MM.1S (cell line): ENCODE results near the gene MAGEA10.

Experiments used
- DNase-seq: peaks from one replicate; pipeline ENCODE4 v3.0.0-alpha.2; 2015
- H2AFZ ChIP-seq: fragments of 300-600 bp; sonication (generic); 2 replicates; pipeline ENCODE4 v1.6.0; 2016; ENCODE audit warnings: antibody characterized with exemption, low read length
- H3F3A ChIP-seq: fragments of 300-600 bp; sonication (generic); 2 replicates; pipeline ENCODE4 v1.6.1; 2016; ENCODE audit warnings: mild to moderate bottlenecking, antibody characterized with exemption, low read length, moderate library complexity, mixed read lengths; ENCODE audit not compliant: insufficient read depth
- H3K27ac ChIP-seq: fragments of 300-600 bp; sonication (generic); 2 replicates; pipeline ENCODE4 v1.5.1; 2016; ENCODE audit warnings: mild to moderate bottlenecking, low read length
- H3K27me3 ChIP-seq: fragments of 300-600 bp; sonication (generic); replicated peaks from 2 replicates; pipeline ENCODE4 v1.6.0; 2016; ENCODE audit warnings: low read length; ENCODE audit not compliant: insufficient read depth
- H3K36me3 ChIP-seq: fragments of 300-600 bp; sonication (generic); replicated peaks from 2 replicates; pipeline ENCODE4 v1.6.1; 2016; ENCODE audit warnings: mild to moderate bottlenecking, low read length, mixed read lengths; ENCODE audit not compliant: insufficient read depth
- H3K4me1 ChIP-seq: fragments of 300-600 bp; sonication (generic); 2 replicates; pipeline ENCODE4 v1.6.1; 2016; ENCODE audit warnings: low read length, mixed read lengths
- H3K4me2 ChIP-seq: fragments of 300-600 bp; sonication (generic); 2 replicates; pipeline ENCODE4 v1.6.0; 2016; ENCODE audit warnings: low read depth, low read length
- H3K4me3 ChIP-seq: fragments of 300-600 bp; sonication (generic); 2 replicates; pipeline ENCODE4 v1.5.1; 2016; ENCODE audit warnings: low read length, mixed read lengths
- H3K79me2 ChIP-seq: fragments of 300-600 bp; sonication (generic); 2 replicates; pipeline ENCODE4 v1.6.1; 2016; ENCODE audit warnings: mixed run types, low read length, mixed read lengths
- H3K9ac ChIP-seq: fragments of 300-600 bp; sonication (generic); 2 replicates; pipeline ENCODE4 v1.6.1; 2016; ENCODE audit warnings: low read length, mixed read lengths
- H3K9me2 ChIP-seq: fragments of 300-600 bp; sonication (generic); replicated peaks from 2 replicates; pipeline ENCODE4 v1.6.1; 2016; ENCODE audit warnings: mild to moderate bottlenecking, low read length, mixed read lengths; ENCODE audit not compliant: insufficient read depth
- H3K9me3 ChIP-seq: fragments of 300-600 bp; sonication (generic); replicated peaks from 2 replicates; pipeline ENCODE4 v1.6.1; 2016; ENCODE audit warnings: mild to moderate bottlenecking, low read length, mixed read lengths; ENCODE audit not compliant: insufficient read depth
- H4K20me1 ChIP-seq: fragments of 300-600 bp; sonication (generic); 2 replicates; pipeline ENCODE4 v1.6.1; 2016; ENCODE audit warnings: mild to moderate bottlenecking, low read length, moderate library complexity, mixed read lengths; ENCODE audit not compliant: insufficient read depth
- EZH2 ChIP-seq: fragments of 300-600 bp; sonication (generic); optimal IDR thresholded peaks from 2 replicates; pipeline ENCODE3; 2017; ENCODE audit warnings: low read depth, mild to moderate bottlenecking, antibody characterized with exemption, low read length, mixed read lengths
- EZH2phosphoT487 ChIP-seq: fragments of 300-600 bp; sonication (generic); IDR thresholded peaks from 2 replicates; pipeline ENCODE4 v1.6.1; 2018; ENCODE audit warnings: antibody characterized with exemption, low read length
- TF ChIP-seq, protein P1 (sequence below): fragments of 300-600 bp; sonication (generic); IDR thresholded peaks from 2 replicates; pipeline ENCODE4 v1.5.1; 2016; ENCODE audit warnings: antibody characterized with exemption, low read length, mixed read lengths

MAGEA10 gene

DNA sequence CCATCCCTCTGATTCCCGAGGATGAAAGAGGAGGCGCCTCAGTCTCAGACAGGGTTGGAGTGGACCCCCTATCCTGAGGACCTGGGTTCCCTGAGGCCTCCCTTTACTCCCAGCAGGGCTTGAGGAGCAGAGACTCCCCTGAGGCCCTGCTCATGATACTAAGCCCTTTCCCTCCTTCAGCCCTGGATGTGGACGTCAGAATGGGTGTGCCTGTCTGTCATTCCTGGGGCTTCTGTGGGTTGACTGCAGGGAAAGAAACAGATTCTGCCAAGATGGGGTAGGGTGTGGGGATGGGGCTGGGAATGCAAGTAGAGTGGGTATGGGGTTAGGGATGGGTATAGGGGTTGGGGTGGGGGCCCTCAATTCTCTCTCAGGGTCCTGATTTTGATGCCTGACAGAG lies 21.1 kb downstream of the MAGEA10 start:
- Histone ChIP-seq H3K4me1 (no peaks in the 10 kb centered on the region), H3K9me3 (no peaks in the 10 kb centered on the region), H3K9ac (no peak overlapping the region), H3F3A (no peaks in the 10 kb centered on the region), H3K9me2 (no peaks in the 10 kb centered on the region), H3K27me3 (no peaks in the 10 kb centered on the region), H3K79me2 (no peaks in the 10 kb centered on the region), H3K4me2 (no peak overlapping the region), H4K20me1 (no peaks in the 10 kb centered on the region), H3K36me3 (no peaks in the 10 kb centered on the region), H3K4me3 (no peak overlapping the region), H2AFZ (no peak overlapping the region), H3K27ac (no peak overlapping the region)
- TF ChIP-seq EZH2phosphoT487 (no peak), EZH2 (no peak)
- TF ChIP-seq, protein P1, sequence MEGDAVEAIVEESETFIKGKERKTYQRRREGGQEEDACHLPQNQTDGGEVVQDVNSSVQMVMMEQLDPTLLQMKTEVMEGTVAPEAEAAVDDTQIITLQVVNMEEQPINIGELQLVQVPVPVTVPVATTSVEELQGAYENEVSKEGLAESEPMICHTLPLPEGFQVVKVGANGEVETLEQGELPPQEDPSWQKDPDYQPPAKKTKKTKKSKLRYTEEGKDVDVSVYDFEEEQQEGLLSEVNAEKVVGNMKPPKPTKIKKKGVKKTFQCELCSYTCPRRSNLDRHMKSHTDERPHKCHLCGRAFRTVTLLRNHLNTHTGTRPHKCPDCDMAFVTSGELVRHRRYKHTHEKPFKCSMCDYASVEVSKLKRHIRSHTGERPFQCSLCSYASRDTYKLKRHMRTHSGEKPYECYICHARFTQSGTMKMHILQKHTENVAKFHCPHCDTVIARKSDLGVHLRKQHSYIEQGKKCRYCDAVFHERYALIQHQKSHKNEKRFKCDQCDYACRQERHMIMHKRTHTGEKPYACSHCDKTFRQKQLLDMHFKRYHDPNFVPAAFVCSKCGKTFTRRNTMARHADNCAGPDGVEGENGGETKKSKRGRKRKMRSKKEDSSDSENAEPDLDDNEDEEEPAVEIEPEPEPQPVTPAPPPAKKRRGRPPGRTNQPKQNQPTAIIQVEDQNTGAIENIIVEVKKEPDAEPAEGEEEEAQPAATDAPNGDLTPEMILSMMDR: no peak
- DNase-seq: no peak

DNA sequence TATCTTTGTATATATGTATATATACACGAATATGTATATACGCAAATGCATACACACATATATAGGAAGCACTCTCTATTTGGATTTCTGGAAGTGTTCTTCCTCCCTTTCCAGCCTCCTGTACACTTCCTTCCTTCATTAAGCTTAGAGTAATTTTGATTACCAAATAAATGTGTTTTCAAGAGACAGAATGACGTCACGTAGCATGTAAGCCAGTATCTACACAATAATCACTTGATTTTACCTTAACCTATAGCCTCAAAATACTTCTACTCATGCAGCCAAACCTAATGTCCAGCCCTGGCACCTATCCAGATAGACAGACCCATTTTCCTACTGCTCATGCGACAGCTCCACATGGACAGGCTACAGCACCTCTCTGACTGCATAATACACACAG lies 29.9 kb downstream of the MAGEA10 start:
- no peaks in the 10 kb centered on the region for H4K20me1 ChIP-seq
- no peak overlapping the region for H3K4me3 ChIP-seq
- H3K9me3 ChIP-seq: no peaks in the 10 kb centered on the region
- H3F3A ChIP-seq: no peaks in the 10 kb centered on the region
- no peaks in the 10 kb centered on the region for H3K4me1 ChIP-seq
- H3K9me2 ChIP-seq: no peaks in the 10 kb centered on the region
- no peak for DNase-seq
- no peak overlapping the region for H2AFZ ChIP-seq
- no peaks in the 10 kb centered on the region for H3K36me3 ChIP-seq
- TF ChIP-seq EZH2 (no peak), EZH2phosphoT487 (no peak)
- TF ChIP-seq, protein P1: no peak
- H3K27ac ChIP-seq: no peak overlapping the region
- no peak overlapping the region for H3K4me2 ChIP-seq
- no peaks in the 10 kb centered on the region for H3K79me2 ChIP-seq
- H3K9ac ChIP-seq: no peak overlapping the region
- H3K27me3 ChIP-seq: no peaks in the 10 kb centered on the region

DNA sequence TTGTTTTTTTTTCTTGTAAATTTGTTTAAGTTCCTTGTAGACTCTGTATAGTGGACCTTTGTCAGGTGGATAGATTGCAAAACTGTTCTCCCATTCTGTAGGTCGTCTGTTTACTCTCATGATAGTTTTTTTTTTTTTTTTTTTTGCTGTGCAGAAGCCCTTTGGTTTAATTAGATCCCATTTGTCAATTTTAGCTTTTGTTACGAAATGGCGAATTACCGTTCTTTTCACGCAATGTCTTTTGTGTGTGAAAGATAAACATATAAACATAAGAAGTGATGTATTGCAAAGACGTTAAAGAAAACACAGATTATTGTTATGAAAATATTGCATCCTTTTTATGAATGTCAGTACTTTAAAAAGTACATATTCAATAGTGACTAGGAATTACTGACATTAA lies 34.5 kb downstream of the MAGEA10 start:
- no peaks in the 10 kb centered on the region for H3K4me1 ChIP-seq
- no peak overlapping the region for H3K27ac ChIP-seq
- no peaks in the 10 kb centered on the region for H3K79me2 ChIP-seq
- DNase-seq: no peak
- H3K36me3 ChIP-seq: no peaks in the 10 kb centered on the region
- no peaks in the 10 kb centered on the region for H3K9me2 ChIP-seq
- TF ChIP-seq EZH2phosphoT487 (no peak), EZH2 (no peak)
- TF ChIP-seq, protein P1: no peak
- no peaks in the 10 kb centered on the region for H3K27me3 ChIP-seq
- H3K4me2 ChIP-seq: no peak overlapping the region
- H3K9ac ChIP-seq: no peak overlapping the region
- no peaks in the 10 kb centered on the region for H4K20me1 ChIP-seq
- H3K4me3 ChIP-seq: no peak overlapping the region
- H3F3A ChIP-seq: no peaks in the 10 kb centered on the region
- no peaks in the 10 kb centered on the region for H3K9me3 ChIP-seq
- no peak overlapping the region for H2AFZ ChIP-seq
